ENCODE measurements around the gene CEP85L.

Gene CEP85L

GRCh38 chr6:118574051-118574865 is 77.1 kb downstream of the CEP85L start:
- DNase-seq: no peak

- DNase-seq: no peak
Observed at GRCh38 chr6:118571121-118571520, 80.3 kb downstream of the CEP85L start.

GRCh38 chr6:118569498-118569897 is 81.9 kb downstream of the CEP85L start:
- DNase-seq: no peak

GRCh38 chr6:118567974-118568373 is 83.4 kb downstream of the CEP85L start:
- no peak for DNase-seq

GRCh38 chr6:118565311-118565960 is 86.0 kb downstream of the CEP85L start:
- DNase-seq: no peak

GRCh38 chr6:118562959-118563358 is 88.4 kb downstream of the CEP85L start:
- DNase-seq: no peak

GRCh38 chr6:118562248-118562647 is 89.1 kb downstream of the CEP85L start:
- no peak for DNase-seq

- no peak for DNase-seq
Observed at GRCh38 chr6:118559659-118560058, 91.7 kb downstream of the CEP85L start.

GRCh38 chr6:118558464-118559217 is 92.8 kb downstream of the CEP85L start:
- no peak for DNase-seq

GRCh38 chr6:118554698-118555097 is 96.7 kb downstream of the CEP85L start:
- no peak for DNase-seq

GRCh38 chr6:118553132-118553531 is 98.3 kb downstream of the CEP85L start:
- DNase-seq: no peak

- DNase-seq: no peak
Observed at GRCh38 chr6:118551063-118552053, 100.0 kb downstream of the CEP85L start.

- DNase-seq: no peak
Observed at GRCh38 chr6:118548613-118549012, 102.8 kb downstream of the CEP85L start.

- DNase-seq: no peak
Observed at GRCh38 chr6:118548136-118548535, 103.3 kb downstream of the CEP85L start, which contains the start of gene PLN. TSS of gene PLN (plus strand) at chr6:118548296. CDS start at chr6:118558922, 10,626 bp downstream.

GRCh38 chr6:118546880-118547218 is 104.5 kb downstream of the CEP85L start:
- DNase-seq: no peak

- no peak for DNase-seq
Observed at GRCh38 chr6:118546164-118546879, 105.1 kb downstream of the CEP85L start.

- DNase-seq: no peak
Observed at GRCh38 chr6:118544105-118544504, 107.3 kb downstream of the CEP85L start.

- no peak for DNase-seq
Observed at GRCh38 chr6:118542184-118542952, 109.0 kb downstream of the CEP85L start.

- no peak for DNase-seq
Observed at GRCh38 chr6:118537574-118537973, 113.8 kb downstream of the CEP85L start.

- DNase-seq: no peak
Observed at GRCh38 chr6:118536478-118536877, 114.9 kb downstream of the CEP85L start.

All from stimulated activated CD4-positive, alpha-beta T cell treated with anti-CD3 and anti-CD28 coated beads, Interleukin-4, amount 100 ng/mL, for 1 hour (primary cell).